HL-60/S4 treated with phorbol 12-myristate 13-acetate at 8.2 ng/mL for 4 days and 3 days (cell line): ENCODE results near the gene GPR55.

Source experiments
- in situ Hi-C: fragments of 300-500 bp; cut with MboI; formaldehyde crosslinking; loops from 2 replicates; pipeline ENCODE4 v1.15.0; 2022; ENCODE audit warnings: low sequenced_read_pairs

Gene GPR55

GRCh38 chr2:230887342-230887741 is 37.7 kb downstream of the GPR55 start:
- in situ Hi-C loops = no loop called here

- in situ Hi-C loops = no loop called here
These were observed 38.4 kb downstream of the GPR55 start for GRCh38 chr2:230886671-230887071.

- in situ Hi-C loops = no loop called here
These were observed 38.8 kb downstream of the GPR55 start for GRCh38 chr2:230886206-230886605.

- in situ Hi-C loops = no loop called here
These were observed 39.4 kb downstream of the GPR55 start for GRCh38 chr2:230885463-230886130.

GRCh38 chr2:230881840-230882239 is 43.2 kb downstream of the GPR55 start:
- in situ Hi-C loops = no loop called here

- in situ Hi-C loops = no loop called here
These were observed 45.2 kb downstream of the GPR55 start for GRCh38 chr2:230879891-230880290.

- in situ Hi-C loops = no loop called here
These were observed 45.7 kb downstream of the GPR55 start for GRCh38 chr2:230879271-230879882.

GRCh38 chr2:230878599-230879188 is 46.3 kb downstream of the GPR55 start:
- in situ Hi-C loops = no loop called here

GRCh38 chr2:230877759-230878598 is 47.1 kb downstream of the GPR55 start:
- in situ Hi-C loops = no loop called here

GRCh38 chr2:230877116-230877758 is 47.8 kb downstream of the GPR55 start:
- in situ Hi-C loops = no loop called here

GRCh38 chr2:230875347-230876315 is 49.4 kb downstream of the GPR55 start:
- in situ Hi-C loops = no loop called here

- in situ Hi-C loops = no loop called here
These were observed 50.2 kb downstream of the GPR55 start for GRCh38 chr2:230874876-230875275.

GRCh38 chr2:230874456-230874855 is 50.6 kb downstream of the GPR55 start:
- in situ Hi-C loops = no loop called here

GRCh38 chr2:230873661-230874401 is 51.2 kb downstream of the GPR55 start:
- in situ Hi-C loops = no loop called here

- in situ Hi-C loops = no loop called here
These were observed 51.9 kb downstream of the GPR55 start for GRCh38 chr2:230872968-230873660.

- in situ Hi-C loops = no loop called here
These were observed 52.7 kb downstream of the GPR55 start for GRCh38 chr2:230872151-230872967.

- in situ Hi-C loops = no loop called here
These were observed 53.5 kb downstream of the GPR55 start for GRCh38 chr2:230871361-230872150.
